Measurements from ENCODE around the gene PAIP2. TPM values are rescaled to one million over a fixed set of nuclear protein-coding genes. Genes with fewer than 3 reads are reported as not detected.
"Not testable (repeated sequence)": the region's sequence is repeated elsewhere in the genome, so short reads cannot be mapped to it uniquely, and the experiment has no call there.

The PAIP2 gene
- total RNA-seq, 1 donor from 2014 or later = 148 TPM

DNA sequence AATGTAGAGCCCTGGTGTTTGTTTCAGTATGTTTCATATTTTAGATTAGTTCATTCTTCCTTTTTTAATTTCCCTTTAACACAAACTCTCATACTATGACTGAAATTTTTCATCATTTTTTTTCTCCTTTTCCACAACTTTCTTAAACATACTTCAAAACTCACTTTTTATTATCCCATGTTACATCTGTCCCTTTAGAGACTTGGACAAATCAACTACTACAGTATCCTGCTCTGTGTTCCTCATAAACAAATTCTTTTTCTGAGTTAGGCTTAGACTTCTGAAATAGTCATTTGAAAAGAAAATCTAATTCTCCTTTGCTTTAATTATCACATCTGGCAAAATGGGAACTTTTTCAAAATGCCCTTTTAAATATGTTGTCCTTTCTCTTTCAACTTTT lies 32.9 kb upstream of the PAIP2 start:
- Histone ChIP-seq H3K27ac (replicated peaks) (no peak overlapping the region), H3K4me1 (peaks cover 100% of the 10 kb centered on the region), H3K27me3 (ENCODE audit: low read depth) (no peaks in the 10 kb centered on the region), H3K36me3 (no peaks in the 10 kb centered on the region), H3K4me3 (no peak overlapping the region), H3K9me3 (replicated peaks) (no peaks in the 10 kb centered on the region)
- TF ChIP-seq, protein P1, sequence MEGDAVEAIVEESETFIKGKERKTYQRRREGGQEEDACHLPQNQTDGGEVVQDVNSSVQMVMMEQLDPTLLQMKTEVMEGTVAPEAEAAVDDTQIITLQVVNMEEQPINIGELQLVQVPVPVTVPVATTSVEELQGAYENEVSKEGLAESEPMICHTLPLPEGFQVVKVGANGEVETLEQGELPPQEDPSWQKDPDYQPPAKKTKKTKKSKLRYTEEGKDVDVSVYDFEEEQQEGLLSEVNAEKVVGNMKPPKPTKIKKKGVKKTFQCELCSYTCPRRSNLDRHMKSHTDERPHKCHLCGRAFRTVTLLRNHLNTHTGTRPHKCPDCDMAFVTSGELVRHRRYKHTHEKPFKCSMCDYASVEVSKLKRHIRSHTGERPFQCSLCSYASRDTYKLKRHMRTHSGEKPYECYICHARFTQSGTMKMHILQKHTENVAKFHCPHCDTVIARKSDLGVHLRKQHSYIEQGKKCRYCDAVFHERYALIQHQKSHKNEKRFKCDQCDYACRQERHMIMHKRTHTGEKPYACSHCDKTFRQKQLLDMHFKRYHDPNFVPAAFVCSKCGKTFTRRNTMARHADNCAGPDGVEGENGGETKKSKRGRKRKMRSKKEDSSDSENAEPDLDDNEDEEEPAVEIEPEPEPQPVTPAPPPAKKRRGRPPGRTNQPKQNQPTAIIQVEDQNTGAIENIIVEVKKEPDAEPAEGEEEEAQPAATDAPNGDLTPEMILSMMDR (IDR thresholded peaks at IDR 0.05; ENCODE audit: borderline replicate concordance) = no peak
- no peak for DNase-seq
- intact Hi-C loops (cut with micrococcal nuclease) = no loop called here

DNA sequence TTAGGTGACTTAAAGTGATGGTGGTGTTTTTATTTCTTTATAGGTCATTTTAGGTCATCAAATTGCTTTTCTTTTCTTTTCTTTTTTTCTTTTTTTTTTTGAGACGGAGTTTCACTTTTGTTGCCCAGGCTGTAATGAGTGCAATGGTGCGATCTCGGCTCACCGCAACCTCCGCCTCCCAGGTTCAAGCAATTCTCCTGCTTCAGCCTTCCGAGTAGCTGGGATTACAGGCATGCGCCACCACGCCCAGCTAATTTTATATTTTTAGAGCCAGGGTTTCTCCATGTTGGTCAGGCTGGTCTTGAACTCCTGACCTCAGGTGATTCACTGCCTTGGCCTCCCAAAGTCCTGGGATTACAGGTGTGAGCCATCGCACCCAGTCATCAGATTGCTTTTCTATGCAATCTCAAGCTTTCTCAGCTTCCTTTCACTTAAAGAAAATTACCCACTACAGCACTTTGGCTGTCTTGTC lies 30.9 kb upstream of the PAIP2 start:
- H3K27me3 ChIP-seq (ENCODE audit: low read depth); intact Hi-C loops (cut with micrococcal nuclease); H3K4me3 ChIP-seq; H3K27ac ChIP-seq (replicated peaks); DNase-seq; H3K36me3 ChIP-seq; H3K9me3 ChIP-seq (replicated peaks): not testable (repeated sequence)
- peaks cover 100% of the 10 kb centered on the region for H3K4me1 ChIP-seq

DNA sequence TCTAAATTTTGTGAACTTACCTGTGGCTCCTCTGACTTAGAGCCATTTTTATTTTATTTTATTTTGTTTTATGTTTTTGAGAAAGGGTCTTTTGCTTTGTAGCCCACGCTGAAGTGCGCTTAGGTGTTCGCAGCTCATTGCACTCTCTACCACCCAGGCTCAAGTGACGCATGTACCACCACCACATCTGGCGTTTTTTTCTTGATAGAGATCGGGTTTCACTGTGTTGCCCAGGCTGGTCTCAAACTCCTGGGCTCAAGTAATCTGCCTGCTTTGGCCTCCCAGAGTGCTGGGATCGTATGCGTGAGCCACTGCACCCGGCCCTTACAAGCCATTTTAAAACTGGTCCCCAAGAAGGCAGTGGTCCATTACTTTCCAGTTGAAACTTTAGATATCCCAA lies 29.6 kb upstream of the PAIP2 start:
- no peak overlapping the region for H3K27ac ChIP-seq (replicated peaks)

DNA sequence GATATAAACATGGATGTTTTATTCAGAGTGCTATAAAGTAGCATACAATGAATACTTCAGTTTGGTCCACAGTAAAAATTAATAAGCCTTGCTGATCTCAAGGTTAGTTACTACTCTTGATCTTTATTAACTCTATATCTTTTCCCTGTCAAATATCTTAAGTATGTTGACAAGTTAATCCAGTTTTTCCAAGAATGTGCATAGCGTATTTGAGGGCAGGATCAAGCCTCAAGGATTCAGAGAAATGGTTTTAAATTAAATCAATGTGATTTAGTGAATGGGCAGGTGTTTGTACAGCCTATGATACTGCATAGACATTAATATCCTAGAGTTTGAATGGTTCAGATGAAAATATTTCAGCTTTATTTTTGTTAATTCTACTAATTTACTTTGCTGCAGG lies 27.4 kb upstream of the PAIP2 start:
- TF ChIP-seq, protein P1 (IDR thresholded peaks at IDR 0.05; ENCODE audit: borderline replicate concordance) = no peak
- Histone ChIP-seq H3K27ac (replicated peaks) (no peak overlapping the region), H3K4me1 (peaks cover 72% of the 10 kb centered on the region), H3K27me3 (ENCODE audit: low read depth) (no peaks in the 10 kb centered on the region), H3K9me3 (replicated peaks) (no peaks in the 10 kb centered on the region), H3K4me3 (no peak overlapping the region), H3K36me3 (peaks cover 36% of the 10 kb centered on the region)
- intact Hi-C loops (cut with micrococcal nuclease) = no loop called here
- DNase-seq = no peak

More for the DNA sequence above, 29.6 kb upstream of the PAIP2 start:
- TF ChIP-seq, protein P1 (IDR thresholded peaks at IDR 0.05; ENCODE audit: borderline replicate concordance) = no peak
- H3K4me1 ChIP-seq = peaks cover 94% of the 10 kb centered on the region
- DNase-seq = no peak
- intact Hi-C loops (cut with micrococcal nuclease) = no loop called here
- H3K36me3 ChIP-seq = peaks cover 14% of the 10 kb centered on the region
- no peaks in the 10 kb centered on the region for H3K27me3 ChIP-seq (ENCODE audit: low read depth)
- no peak overlapping the region for H3K4me3 ChIP-seq
- no peaks in the 10 kb centered on the region for H3K9me3 ChIP-seq (replicated peaks)

DNA sequence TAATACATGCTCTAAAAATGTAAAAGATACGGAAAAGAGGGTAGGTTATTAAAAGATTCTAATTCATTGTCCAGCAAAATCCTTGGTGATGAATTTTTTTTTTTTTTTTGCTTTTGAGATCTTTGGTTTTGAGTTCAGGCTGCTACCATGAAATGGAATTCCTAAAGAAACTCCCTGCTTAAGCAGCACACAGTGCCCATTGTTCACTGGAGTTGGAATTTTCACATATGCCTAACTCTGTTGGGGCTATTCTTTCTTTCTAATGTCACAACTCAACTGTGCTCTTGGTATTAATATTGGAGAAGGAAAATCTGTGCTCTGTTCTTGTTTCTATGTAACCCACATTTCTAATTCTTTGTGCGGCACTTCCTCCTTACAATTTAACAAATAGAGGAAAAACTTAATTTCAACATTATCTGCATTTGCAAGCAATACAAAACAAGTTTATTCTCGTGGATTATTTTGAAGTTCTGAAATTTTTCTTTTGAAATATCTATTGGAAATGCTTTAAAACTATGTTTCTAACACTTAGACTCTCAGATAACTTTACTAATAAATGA lies 26.5 kb upstream of the PAIP2 start:
- intact Hi-C loops (cut with micrococcal nuclease) = no loop called here
- Histone ChIP-seq H3K36me3 (peaks cover 45% of the 10 kb centered on the region), H3K9me3 (replicated peaks) (no peaks in the 10 kb centered on the region), H3K4me3 (no peak overlapping the region), H3K27ac (replicated peaks) (no peak overlapping the region), H3K27me3 (ENCODE audit: low read depth) (no peaks in the 10 kb centered on the region), H3K4me1 (peaks cover 64% of the 10 kb centered on the region)
- TF ChIP-seq, protein P1 (IDR thresholded peaks at IDR 0.05; ENCODE audit: borderline replicate concordance) = no peak
- no peak for DNase-seq

DNA sequence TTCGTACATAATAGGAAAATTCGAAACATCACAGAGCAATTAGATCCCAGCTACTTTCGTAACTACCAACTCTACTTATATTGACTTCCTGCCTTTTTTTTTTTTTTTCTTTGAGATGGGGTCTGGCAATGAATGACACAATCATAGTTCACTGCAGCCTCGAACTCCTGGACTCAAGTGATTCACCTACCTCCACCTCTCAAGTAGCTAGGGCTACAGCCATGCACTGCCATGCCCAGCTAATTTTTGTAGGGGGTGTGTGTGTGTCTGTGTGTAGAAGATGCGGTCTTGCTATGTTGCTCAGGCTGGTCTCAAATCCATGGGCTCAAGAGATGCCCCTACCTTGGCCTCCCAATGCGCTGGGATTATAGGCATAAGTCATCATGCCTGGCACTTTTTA lies 5.8 kb upstream of the PAIP2 start:
- intact Hi-C loops (cut with micrococcal nuclease) = no loop called here
- no peak overlapping the region for H3K4me3 ChIP-seq
- TF ChIP-seq, protein P1 (IDR thresholded peaks at IDR 0.05; ENCODE audit: borderline replicate concordance) = no peak
- peaks cover 3% of the 10 kb centered on the region for H3K4me1 ChIP-seq
- no peaks in the 10 kb centered on the region for H3K9me3 ChIP-seq (replicated peaks)
- H3K27me3 ChIP-seq (ENCODE audit: low read depth) = no peaks in the 10 kb centered on the region
- H3K36me3 ChIP-seq = peaks cover 30% of the 10 kb centered on the region
- no peak overlapping the region for H3K27ac ChIP-seq (replicated peaks)
- DNase-seq = no peak
